ENCODE measurements around the gene ATXN1L.

ATXN1L gene

GRCh38 chr16:71885261-71885650, 39.5 kb downstream of the ATXN1L start:
- no peak for DNase-seq (ENCODE audit: extremely low spot score)
- POLR2A ChIA-PET = interaction anchor here (0.5 to 0.8 kb wide), 3 partner anchors 10 to 22 kb away, joined by 3 to 4 read pairs (median 3); partner anchors contain the start of gene IST1
- CTCF ChIA-PET = interaction anchor here (0.9 to 6.5 kb wide), 5 partner anchors 9 to 76 kb away, joined by 3 to 76 read pairs (median 22); partner anchors contain the start of genes ATXN1L and IST1
- TF ChIP-seq CTCF (IDR thresholded peaks at IDR 0.05; ENCODE audit: control extremely low read depth, extremely low read depth, low read depth, missing control alignments) = no peak

GRCh38 chr16:71889147-71889546, 43.4 kb downstream of the ATXN1L start:
- CTCF ChIA-PET = interaction anchor here (0.9 kb wide), 1 partner anchor 72 kb away, joined by 3 read pairs; no protein-coding TSS in a partner anchor
- DNase-seq (ENCODE audit: extremely low spot score) = no peak
- POLR2A ChIA-PET = interaction anchor here (0.6 kb wide), 1 partner anchor 111 kb away, joined by 4 read pairs; no protein-coding TSS in a partner anchor
- TF ChIP-seq CTCF (IDR thresholded peaks at IDR 0.05; ENCODE audit: control extremely low read depth, extremely low read depth, low read depth, missing control alignments) = no peak

GRCh38 chr16:71893888-71894228, 48.1 kb downstream of the ATXN1L start:
- DNase-seq (ENCODE audit: extremely low spot score) = no peak
- no peak for TF ChIP-seq CTCF (IDR thresholded peaks at IDR 0.05; ENCODE audit: control extremely low read depth, extremely low read depth, low read depth, missing control alignments)
- ChIA-PET CTCF (interaction anchor here (1.4 to 7.9 kb wide), 2 partner anchors 10 to 17 kb away, joined by 4 to 76 read pairs; partner anchors contain the start of gene ZNF821), POLR2A (interaction anchor here (0.6 to 1.2 kb wide), 5 partner anchors 9 to 224 kb away, joined by 3 to 7 read pairs (median 4); partner anchors contain the start of genes DHX38 and TXNL4B)

- CTCF ChIA-PET = interaction anchor here (7.9 kb wide), 1 partner anchor 11 kb away, joined by 76 read pairs; the partner anchor contains the start of gene ZNF821
- TF ChIP-seq CTCF (IDR thresholded peaks at IDR 0.05; ENCODE audit: control extremely low read depth, extremely low read depth, low read depth, missing control alignments) = peak; percentile 27
- POLR2A ChIA-PET = interaction anchor here (0.6 to 1.2 kb wide), 5 partner anchors 10 to 224 kb away, joined by 3 to 7 read pairs (median 4); partner anchors contain the start of genes DHX38 and TXNL4B
- no peak for DNase-seq (ENCODE audit: extremely low spot score)
Observed at GRCh38 chr16:71894229-71894920, 48.6 kb downstream of the ATXN1L start.

- CTCF ChIA-PET = interaction anchor here (7.9 kb wide), 1 partner anchor 12 kb away, joined by 76 read pairs; the partner anchor contains the start of gene ZNF821
- POLR2A ChIA-PET = interaction anchor here (0.7 kb wide), 1 partner anchor 10 kb away, joined by 3 read pairs; no protein-coding TSS in a partner anchor
- TF ChIP-seq CTCF (IDR thresholded peaks at IDR 0.05; ENCODE audit: control extremely low read depth, extremely low read depth, low read depth, missing control alignments) = no peak
- peak; percentile 97 for DNase-seq (ENCODE audit: extremely low spot score)
Observed at GRCh38 chr16:71894921-71895678, 49.3 kb downstream of the ATXN1L start, which contains the start of gene IST1. TSS of gene IST1 (plus strand) at chr16:71895531. CDS start at chr16:71915641, 20,110 bp downstream.
